SK-N-SH (cell line): Measurements from ENCODE around the gene PRLR. TPM values are rescaled to one million over a fixed set of nuclear protein-coding genes. Genes with fewer than 3 reads are reported as not detected.

Experiments
- CTCF ChIA-PET: fragments of 300-600, 350-600 bp; formaldehyde crosslinking; extraction: SDS; loops from one replicate; lab custom pipeline; 2021; lab: Yijun Ruan, JAX
- POLR2A ChIA-PET: fragments of 350-600 bp; sonication (Branson Sonifier 250); formaldehyde crosslinking; extraction: SDS; loops from one replicate; lab custom pipeline; 2020; ENCODE audit warnings: antibody characterized with exemption, inconsistent platforms; lab: Yijun Ruan, JAX
- DNase-seq: peaks from one replicate; pipeline ENCODE4 v3.0.0; 2012
- H2AFZ ChIP-seq: fragments of 200-600 bp; sonication (generic); 2 replicates; pipeline ENCODE4 v1.8.1; 2016; ENCODE audit warnings: antibody characterized with exemption, mild to moderate bottlenecking, low read depth
- H3F3A ChIP-seq: fragments of 200-600 bp; sonication (generic); replicated peaks from 2 replicates; pipeline ENCODE3; 2016; ENCODE audit warnings: antibody characterized with exemption, mild to moderate bottlenecking; ENCODE audit not compliant: insufficient read depth
- H3K27ac ChIP-seq, 2 experiments: fragments of 200-500 bp in 1 of 2; fragments of 200-600 bp in 1 of 2; sonication (Bioruptor generic) in 1 of 2; sonication (generic), shearing (Covaris generic) in 1 of 2; 2 replicates each; pipeline versions ENCODE4 v1.5.1 to v1.6.1; 2014 to 2016; ENCODE audit warnings: low read depth in 2 of 2, inconsistent platforms in 1 of 2, low read length in 1 of 2, mild to moderate bottlenecking in 1 of 2, mixed read lengths in 1 of 2
- H3K27me3 ChIP-seq: fragments of 200-600 bp; sonication (generic), shearing (Covaris generic); 2 replicates; pipeline ENCODE4 v1.6.1; 2016; ENCODE audit warnings: mixed run types; ENCODE audit not compliant: insufficient read depth
- H3K36me3 ChIP-seq, 2 experiments: fragments of 200-500 bp in 1 of 2; fragments of 200-600 bp in 1 of 2; sonication (Bioruptor generic) in 1 of 2; sonication (generic) in 1 of 2; replicated peaks in 1 of 2; 2 replicates each; pipeline versions ENCODE3 to v1.5.1; 2014 to 2016; ENCODE audit warnings: low read length in 1 of 2, mild to moderate bottlenecking in 1 of 2; ENCODE audit not compliant: insufficient read depth in 2 of 2, control insufficient read depth in 1 of 2
- H3K4me1 ChIP-seq, 2 experiments: fragments of 200-500 bp in 1 of 2; fragments of 200-600 bp in 1 of 2; sonication (Bioruptor generic) in 1 of 2; sonication (generic), shearing (Covaris generic) in 1 of 2; 2 replicates each; pipeline versions ENCODE4 v1.5.1 to v1.6.1; 2014 to 2016; ENCODE audit warnings: low read depth in 1 of 2, low read length in 1 of 2, mixed run types in 1 of 2; ENCODE audit not compliant: insufficient read depth in 2 of 2, control insufficient read depth in 1 of 2
- H3K4me2 ChIP-seq: fragments of 200-600 bp; sonication (generic), shearing (Covaris generic); 2 replicates; pipeline ENCODE4 v1.6.1; 2017; ENCODE audit warnings: mixed run types
- H3K4me3 ChIP-seq, 2 experiments: fragments of 200-500 bp in 1 of 2; fragments of 200-600 bp in 1 of 2; sonication (Bioruptor generic) in 1 of 2; sonication (generic), shearing (Covaris generic) in 1 of 2; 2 replicates each; pipeline versions ENCODE4 v1.5.1 to v1.8.1; 2014 to 2016; ENCODE audit warnings: low read depth in 2 of 2, inconsistent platforms in 1 of 2, low read length in 1 of 2, mild to moderate bottlenecking in 1 of 2, mixed read lengths in 1 of 2, moderate library complexity in 1 of 2
- H3K79me2 ChIP-seq: fragments of 200-600 bp; sonication (generic); 2 replicates; pipeline ENCODE4 v1.8.1; 2017; ENCODE audit warnings: mild to moderate bottlenecking; ENCODE audit not compliant: insufficient read depth
- H3K9ac ChIP-seq: fragments of 200-600 bp; sonication (generic); 2 replicates; pipeline ENCODE4 v1.6.1; 2017; ENCODE audit warnings: mixed run types
- H3K9me2 ChIP-seq: fragments of 200-600 bp; sonication (generic); 2 replicates; pipeline ENCODE4 v1.6.1; 2017; ENCODE audit warnings: mixed run types
- H3K9me3 ChIP-seq: fragments of 200-600 bp; sonication (generic); 2 replicates; pipeline ENCODE4 v1.6.1; 2017; ENCODE audit warnings: mixed run types, mild to moderate bottlenecking, moderate library complexity
- H4K20me1 ChIP-seq: fragments of 200-600 bp; sonication (generic); 2 replicates; pipeline ENCODE4 v1.6.1; 2017; ENCODE audit warnings: mild to moderate bottlenecking, mixed run types; ENCODE audit not compliant: insufficient read depth
- ELF1 ChIP-seq: IDR thresholded peaks from 2 replicates; pipeline ENCODE4 v1.4.0; 2012
- FOXM1 ChIP-seq: IDR thresholded peaks from 2 replicates; pipeline ENCODE4 v1.4.0; 2012; ENCODE audit warnings: low read depth, mild to moderate bottlenecking
- GABPA ChIP-seq: IDR thresholded peaks from 2 replicates; pipeline ENCODE4 v1.4.0; 2012; ENCODE audit warnings: low read depth, mild to moderate bottlenecking
- NFIC ChIP-seq: IDR thresholded peaks from 2 replicates; pipeline ENCODE4 v1.4.0; 2012; ENCODE audit warnings: borderline replicate concordance
- NRF1 ChIP-seq: IDR thresholded peaks from 2 replicates; pipeline ENCODE4 v1.6.1; 2012; ENCODE audit warnings: low read depth, mild to moderate bottlenecking, low read length
- POLR2AphosphoS5 ChIP-seq: IDR thresholded peaks from 2 replicates; pipeline ENCODE4 v1.6.1; 2012; ENCODE audit warnings: low read depth, low read length
- RXRA ChIP-seq: IDR thresholded peaks from 2 replicates; pipeline ENCODE4 v1.4.0; 2012; ENCODE audit warnings: low read depth, mild to moderate bottlenecking, borderline replicate concordance
- YY1 ChIP-seq: IDR thresholded peaks from 2 replicates; pipeline ENCODE4 v1.4.0; 2012; ENCODE audit warnings: low read depth, mild to moderate bottlenecking
- WGBS: methylation state at CpG from one replicate; pipeline ENCODE4 v1.1.6; 2017; ENCODE audit warnings: low lambda C conversion rate; 5-methylcytosine and 5-hydroxymethylcytosine counted together
- polyA plus RNA-seq, 3 experiments: library from polyadenylated mRNA; depleted of rRNA; stranded (reverse); fragments of >200 nt; gene quantifications; 2 replicates each; pipeline ENCODE4 v1.2.3, GENCODE V29; 2012
- TF ChIP-seq, protein P1 (sequence below): IDR thresholded peaks from 2 replicates; pipeline ENCODE4 v1.4.0; 2012; ENCODE audit warnings: low read depth, borderline replicate concordance
- TF ChIP-seq, protein P2 (sequence below): fragments of 200-600 bp; sonication (generic); IDR thresholded peaks from 2 replicates; pipeline ENCODE4 v1.6.1; 2017; ENCODE audit warnings: antibody characterized with exemption, mild to moderate bottlenecking, moderate library complexity
- TF ChIP-seq, protein P3 (sequence below): fragments of 150-350 bp; IDR thresholded peaks from 2 replicates; pipeline ENCODE4 v1.6.1; 2016; ENCODE audit warnings: mild to moderate bottlenecking, low read depth, low read length

The PRLR gene
- polyA plus RNA-seq, 1 of the 3 experiments (the other 2 are of a cell fraction), result 0.13 TPM

DNA sequence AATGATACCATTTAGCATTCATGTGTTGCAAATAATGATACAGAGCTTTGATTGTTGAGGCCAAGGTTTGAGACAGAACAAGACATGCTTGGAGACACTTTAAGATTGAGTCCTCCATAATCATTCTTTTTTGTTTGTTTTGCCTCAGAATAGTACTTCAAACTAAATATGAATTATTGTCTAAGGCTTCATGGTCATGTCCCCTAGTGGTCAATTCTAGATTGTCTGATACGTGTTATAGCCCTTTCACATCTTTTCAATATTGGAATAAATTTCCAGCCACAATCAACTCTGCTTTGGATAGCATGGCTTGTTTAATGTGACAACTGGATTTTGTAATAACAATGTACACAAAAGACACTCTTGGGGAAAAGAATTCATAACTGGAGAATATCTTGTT lies 64.2 kb downstream of the PRLR start:
- Histone ChIP-seq H3F3A (no peaks in the 10 kb centered on the region), H3K9me3 (0 out of 2 replicates have a peak, but pooled peaks cover 6% of the 10 kb centered on the region), H3K27me3 (no peaks in the 10 kb centered on the region), H3K9ac (no peak overlapping the region), H3K36me3 (no peaks in the 10 kb centered on the region), H3K79me2 (no peaks in the 10 kb centered on the region), H3K4me3 (no peak overlapping the region), H3K9me2 (no peaks in the 10 kb centered on the region), H4K20me1 (no peaks in the 10 kb centered on the region), H3K27ac (no peak overlapping the region), H2AFZ (no peak overlapping the region), H3K4me1 (no peaks in the 10 kb centered on the region), H3K4me2 (no peak overlapping the region)
- DNase-seq, result no peak
- POLR2A ChIA-PET, result no interaction called here
- CTCF ChIA-PET, result interaction anchor here (0.7 to 0.9 kb wide), 2 partner anchors 24 to 49 kb away, joined by 3 read pairs; no protein-coding TSS in a partner anchor
- TF ChIP-seq NFIC (no peak), YY1 (no peak), GABPA (no peak), POLR2AphosphoS5 (no peak)
- TF ChIP-seq, protein P1, sequence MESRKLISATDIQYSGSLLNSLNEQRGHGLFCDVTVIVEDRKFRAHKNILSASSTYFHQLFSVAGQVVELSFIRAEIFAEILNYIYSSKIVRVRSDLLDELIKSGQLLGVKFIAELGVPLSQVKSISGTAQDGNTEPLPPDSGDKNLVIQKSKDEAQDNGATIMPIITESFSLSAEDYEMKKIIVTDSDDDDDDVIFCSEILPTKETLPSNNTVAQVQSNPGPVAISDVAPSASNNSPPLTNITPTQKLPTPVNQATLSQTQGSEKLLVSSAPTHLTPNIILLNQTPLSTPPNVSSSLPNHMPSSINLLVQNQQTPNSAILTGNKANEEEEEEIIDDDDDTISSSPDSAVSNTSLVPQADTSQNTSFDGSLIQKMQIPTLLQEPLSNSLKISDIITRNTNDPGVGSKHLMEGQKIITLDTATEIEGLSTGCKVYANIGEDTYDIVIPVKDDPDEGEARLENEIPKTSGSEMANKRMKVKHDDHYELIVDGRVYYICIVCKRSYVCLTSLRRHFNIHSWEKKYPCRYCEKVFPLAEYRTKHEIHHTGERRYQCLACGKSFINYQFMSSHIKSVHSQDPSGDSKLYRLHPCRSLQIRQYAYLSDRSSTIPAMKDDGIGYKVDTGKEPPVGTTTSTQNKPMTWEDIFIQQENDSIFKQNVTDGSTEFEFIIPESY, result no peak
- TF ChIP-seq, protein P2, sequence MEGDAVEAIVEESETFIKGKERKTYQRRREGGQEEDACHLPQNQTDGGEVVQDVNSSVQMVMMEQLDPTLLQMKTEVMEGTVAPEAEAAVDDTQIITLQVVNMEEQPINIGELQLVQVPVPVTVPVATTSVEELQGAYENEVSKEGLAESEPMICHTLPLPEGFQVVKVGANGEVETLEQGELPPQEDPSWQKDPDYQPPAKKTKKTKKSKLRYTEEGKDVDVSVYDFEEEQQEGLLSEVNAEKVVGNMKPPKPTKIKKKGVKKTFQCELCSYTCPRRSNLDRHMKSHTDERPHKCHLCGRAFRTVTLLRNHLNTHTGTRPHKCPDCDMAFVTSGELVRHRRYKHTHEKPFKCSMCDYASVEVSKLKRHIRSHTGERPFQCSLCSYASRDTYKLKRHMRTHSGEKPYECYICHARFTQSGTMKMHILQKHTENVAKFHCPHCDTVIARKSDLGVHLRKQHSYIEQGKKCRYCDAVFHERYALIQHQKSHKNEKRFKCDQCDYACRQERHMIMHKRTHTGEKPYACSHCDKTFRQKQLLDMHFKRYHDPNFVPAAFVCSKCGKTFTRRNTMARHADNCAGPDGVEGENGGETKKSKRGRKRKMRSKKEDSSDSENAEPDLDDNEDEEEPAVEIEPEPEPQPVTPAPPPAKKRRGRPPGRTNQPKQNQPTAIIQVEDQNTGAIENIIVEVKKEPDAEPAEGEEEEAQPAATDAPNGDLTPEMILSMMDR, result peak; percentile 35; the same call in 1 of the 2 replicates
- WGBS, result 3% methylated on average over 1 of the region's 1 CpG

DNA sequence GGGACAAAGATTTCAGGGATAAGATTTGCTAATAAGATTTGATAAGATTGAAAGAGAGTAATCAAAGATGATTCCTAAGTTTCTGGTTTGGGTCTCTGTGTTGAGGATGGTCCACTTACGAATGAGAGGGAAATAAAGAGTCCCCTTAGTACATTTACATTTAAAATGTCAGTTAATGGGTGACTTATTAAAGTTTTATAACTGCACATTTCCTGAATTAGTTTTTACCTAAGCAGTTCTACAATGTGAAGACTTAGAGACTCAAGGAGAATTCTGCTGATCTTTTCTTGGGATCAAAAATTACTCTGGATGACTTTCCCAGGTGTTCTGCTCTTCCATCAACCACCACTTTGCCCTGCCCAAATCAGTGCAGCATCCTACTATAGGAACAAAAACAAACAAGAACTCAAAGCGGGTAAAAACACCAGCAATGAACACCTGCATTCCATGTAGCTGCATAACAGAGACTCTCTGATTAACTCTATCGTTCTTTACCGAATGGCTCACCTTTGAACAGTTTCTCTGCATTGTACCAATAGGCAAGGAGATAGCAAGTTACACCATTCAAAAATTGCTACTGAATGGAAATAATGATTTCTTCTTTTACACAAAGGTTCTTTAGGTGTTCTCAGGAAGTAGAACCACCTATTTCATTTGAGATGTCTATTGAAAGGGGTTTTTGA lies 65.3 kb downstream of the PRLR start:
- no peaks in the 10 kb centered on the region for H4K20me1 ChIP-seq
- H3K27me3 ChIP-seq, result no peaks in the 10 kb centered on the region
- H3K79me2 ChIP-seq, result no peaks in the 10 kb centered on the region
- H3K9me3 ChIP-seq, result 0 out of 2 replicates have a peak, but pooled peaks cover 6% of the 10 kb centered on the region
- H3K27ac ChIP-seq, result no peak overlapping the region
- no peak overlapping the region for H3K9ac ChIP-seq
- H3K9me2 ChIP-seq, result no peaks in the 10 kb centered on the region
- H3F3A ChIP-seq, result no peaks in the 10 kb centered on the region
- no peak overlapping the region for H2AFZ ChIP-seq
- TF ChIP-seq RXRA, result no peak
- no peak for TF ChIP-seq NFIC
- TF ChIP-seq, protein P1, result no peak
- TF ChIP-seq NRF1, result no peak
- no peak for TF ChIP-seq FOXM1
- TF ChIP-seq, protein P3, sequence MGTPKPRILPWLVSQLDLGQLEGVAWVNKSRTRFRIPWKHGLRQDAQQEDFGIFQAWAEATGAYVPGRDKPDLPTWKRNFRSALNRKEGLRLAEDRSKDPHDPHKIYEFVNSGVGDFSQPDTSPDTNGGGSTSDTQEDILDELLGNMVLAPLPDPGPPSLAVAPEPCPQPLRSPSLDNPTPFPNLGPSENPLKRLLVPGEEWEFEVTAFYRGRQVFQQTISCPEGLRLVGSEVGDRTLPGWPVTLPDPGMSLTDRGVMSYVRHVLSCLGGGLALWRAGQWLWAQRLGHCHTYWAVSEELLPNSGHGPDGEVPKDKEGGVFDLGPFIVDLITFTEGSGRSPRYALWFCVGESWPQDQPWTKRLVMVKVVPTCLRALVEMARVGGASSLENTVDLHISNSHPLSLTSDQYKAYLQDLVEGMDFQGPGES, result no peak
- TF ChIP-seq ELF1, result no peak
- TF ChIP-seq, all 33 proteins: peak for 0
- H3K4me1 ChIP-seq, result no peaks in the 10 kb centered on the region
- CTCF ChIA-PET, result interaction anchor here (0.7 kb wide), 1 partner anchor 48 kb away, joined by 3 read pairs; no protein-coding TSS in a partner anchor
- no peak overlapping the region for H3K4me2 ChIP-seq
- no peak overlapping the region for H3K4me3 ChIP-seq
- POLR2A ChIA-PET, result no interaction called here
- WGBS, result 31% methylated on average over 4 of the region's 4 CpGs
- no peaks in the 10 kb centered on the region for H3K36me3 ChIP-seq
- no peak for DNase-seq
